ENCODE results near the gene DNAJC7. TPM values are rescaled to one million over a fixed set of nuclear protein-coding genes. Genes with fewer than 3 reads are reported as not detected.

Gene DNAJC7
- total and polyA plus RNA-seq, 9 of the 15 experiments (the other 6 are each of a cell fraction or from before 2014, with no cell fraction given): 85.8 to 262 (median 157) TPM

DNA sequence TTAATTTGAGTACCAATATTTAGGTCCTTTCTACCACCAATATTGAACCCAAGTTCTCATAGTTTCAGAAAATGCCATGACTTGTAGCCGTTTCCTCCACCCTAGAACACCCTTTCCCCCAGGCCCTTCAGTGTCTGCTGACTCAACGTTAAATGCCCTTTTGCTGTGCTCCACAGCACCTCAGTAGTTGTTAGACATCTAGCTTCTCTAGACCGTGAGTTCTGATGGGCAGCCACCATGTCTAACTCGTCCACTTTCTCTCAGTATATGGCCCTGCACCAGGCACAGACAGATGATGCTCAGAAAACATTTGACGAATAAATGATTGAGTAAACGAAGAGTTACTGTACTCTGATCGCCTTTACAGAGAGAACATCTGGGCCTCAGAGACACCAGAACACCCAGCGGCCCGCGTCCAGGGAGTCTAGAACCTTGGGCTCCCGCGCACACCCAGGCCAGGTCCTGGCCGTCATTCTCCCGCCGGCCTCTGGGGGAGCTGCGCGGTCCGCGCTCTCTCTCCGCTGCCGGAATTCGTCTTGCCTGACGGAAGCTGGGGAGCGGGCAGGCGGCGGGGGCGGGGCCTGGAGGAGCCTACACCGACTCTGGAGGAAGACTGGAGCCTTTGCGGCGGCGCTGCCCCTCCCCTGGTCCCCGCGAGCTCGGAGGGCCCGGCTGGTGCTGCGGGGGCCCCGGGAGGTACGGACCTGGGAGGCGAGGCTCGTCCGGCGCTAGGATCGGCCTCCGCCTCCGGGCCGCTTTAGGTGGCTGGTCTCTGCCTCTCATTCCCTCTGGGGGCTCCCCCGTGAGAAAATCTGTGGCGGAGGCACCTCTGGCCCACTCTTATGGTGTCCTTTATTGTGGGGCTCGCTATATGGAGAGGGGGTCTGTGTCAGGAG, 2.5 kb upstream of the DNAJC7 start, which contains the start of gene NKIRAS2 (continued):
- TF ChIP-seq NKRF (IDR thresholded peaks at IDR 0.05; ENCODE audit: borderline replicate concordance): 0 out of 2 replicates have a peak, but pooled peaks have one; percentile 4
- TF ChIP-seq CTCFL (IDR thresholded peaks at IDR 0.05; ENCODE audit: borderline replicate concordance, insufficient read depth, low read depth, low read length, poor library complexity, severe bottlenecking): peak; percentile 16
- TF ChIP-seq HNRNPUL1 (IDR thresholded peaks at IDR 0.05; ENCODE audit: low read length): no peak
- TF ChIP-seq ZBTB11 (CRISPR knock-in tag; IDR thresholded peaks at IDR 0.05): peak in 1 of 3 experiments; percentile 82; a peak in 2 of 6 replicates
- TF ChIP-seq ZNF592 (IDR thresholded peaks at IDR 0.05): peak; percentile 66
- TF ChIP-seq E2F3 (CRISPR knock-in tag; IDR thresholded peaks at IDR 0.05): 0 out of 2 replicates have a peak, but pooled peaks have one; percentile 8
- peak; percentile 74 for TF ChIP-seq TAF9B (IDR thresholded peaks at IDR 0.05; ENCODE audit: partially characterized antibody)
- peak; percentile 51; the same call in 1 of the 2 replicates for TF ChIP-seq JUND (IDR thresholded peaks at IDR 0.05; ENCODE audit: borderline replicate concordance, low read depth, low read length)
- no peak for TF ChIP-seq JUND (tag; IDR thresholded peaks at IDR 0.05; ENCODE audit: borderline replicate concordance, low read depth, low read length)
- TF ChIP-seq POLR2AphosphoS5 (IDR thresholded peaks at IDR 0.05; ENCODE audit: control insufficient read depth, insufficient read depth, low read depth, low read length): peak; percentile 53; the same call in 1 of the 2 replicates
- TF ChIP-seq MCM5 (IDR thresholded peaks at IDR 0.05; ENCODE audit: low read depth): no peak
- no peak for TF ChIP-seq ZFPM2 (CRISPR knock-in tag; IDR thresholded peaks at IDR 0.05)
- peak; percentile 88; the same call in 1 of the 2 replicates for TF ChIP-seq POLR2AphosphoS2 (IDR thresholded peaks at IDR 0.05; ENCODE audit: low read length)
